Endothelial cell of umbilical vein (primary cell): Measurements from ENCODE around the gene GFOD1. TPM values are rescaled to one million over a fixed set of nuclear protein-coding genes. Genes with fewer than 3 reads are reported as not detected.

ENCODE experiments used
- BruUV-seq: library from RNA; stranded (reverse); fragments of 400-500 nt; replicated peaks from 2 replicates; lab custom pipeline; 2021; lab: Mats Ljungman, UMichigan
- CTCF ChIA-PET: fragments of 300-600, 350-600 bp; sonication (Branson Sonifier 250); formaldehyde crosslinking; loops from one replicate; lab custom pipeline; 2021; ENCODE audit warnings: antibody characterized with exemption, inconsistent platforms; lab: Charles Lee
- POLR2A ChIA-PET: fragments of 300-600, 350-600 bp; sonication (Branson Sonifier 250); formaldehyde crosslinking; loops from one replicate; lab custom pipeline; 2021; ENCODE audit warnings: antibody characterized with exemption, inconsistent platforms; lab: Charles Lee
- DNase-seq: peaks from one replicate; pipeline ENCODE4 v3.0.0-alpha.2; 2011; ENCODE audit warnings: low read depth, low spot score
- FAIRE-seq: peaks from 2 replicates; lab custom pipeline; 2011; peaks lifted over from hg19 to GRCh38; lab: Jason Lieb, UNC
- H2AFZ ChIP-seq: 2 replicates; pipeline ENCODE4 v1.6.0; 2012; ENCODE audit warnings: low read depth, low read length, control low read depth, inconsistent platforms
- H3K27ac ChIP-seq: 2 replicates; pipeline ENCODE4 v1.5.1; 2011; ENCODE audit warnings: low read depth, mild to moderate bottlenecking, control low read depth, low read length, moderate library complexity; ENCODE audit not compliant: insufficient read depth
- H3K27me3 ChIP-seq, 2 experiments: 2 replicates each; pipeline versions ENCODE4 v1.6.0 to v1.6.1; 2011; ENCODE audit warnings: low read length in 2 of 2, mixed read lengths in 1 of 2; ENCODE audit not compliant: control insufficient read depth in 2 of 2, insufficient read depth in 2 of 2
- H3K36me3 ChIP-seq, 2 experiments: 2 replicates in 1 of 2; 3 replicates in 1 of 2; pipeline ENCODE4 v1.5.1; 2011; ENCODE audit warnings: low read length in 2 of 2, mild to moderate bottlenecking in 1 of 2, moderate library complexity in 1 of 2; ENCODE audit not compliant: control insufficient read depth in 2 of 2, insufficient read depth in 2 of 2; ENCODE audit errors: extremely low read depth in 1 of 2
- H3K4me1 ChIP-seq: 3 replicates; pipeline ENCODE4 v1.5.1; 2011; ENCODE audit warnings: mild to moderate bottlenecking, low read length; ENCODE audit not compliant: control insufficient read depth, insufficient read depth; ENCODE audit errors: extremely low read depth
- H3K4me2 ChIP-seq: 2 replicates; pipeline ENCODE4 v1.6.1; 2011; ENCODE audit warnings: low read length, control low read depth, mixed read lengths; ENCODE audit not compliant: insufficient read depth
- H3K4me3 ChIP-seq, 3 experiments: fragments of 200-600 bp in 1 of 3; sonication (generic), shearing (Covaris generic) in 1 of 3; replicated peaks in 1 of 3; 2 replicates each; pipeline ENCODE4 v1.5.1; 2011 to 2016; ENCODE audit warnings: control low read depth in 3 of 3, low read length in 3 of 3, mild to moderate bottlenecking in 2 of 3, inconsistent platforms in 1 of 3, low read depth in 1 of 3, moderate library complexity in 1 of 3; ENCODE audit not compliant: insufficient read depth in 1 of 3
- H3K79me2 ChIP-seq: 2 replicates; pipeline ENCODE4 v1.6.0; 2012; ENCODE audit warnings: low read length, inconsistent platforms; ENCODE audit not compliant: control insufficient read depth, insufficient read depth
- H3K9ac ChIP-seq: replicated peaks from 2 replicates; pipeline ENCODE3; 2011; ENCODE audit warnings: low read length, control low read depth; ENCODE audit not compliant: insufficient read depth; ENCODE audit errors: extremely low read depth
- H3K9me1 ChIP-seq: replicated peaks from 3 replicates; pipeline ENCODE4 v1.6.0; 2011; ENCODE audit warnings: mild to moderate bottlenecking, low read length; ENCODE audit not compliant: control insufficient read depth, insufficient read depth; ENCODE audit errors: extremely low read depth
- H3K9me3 ChIP-seq: replicated peaks from 2 replicates; pipeline ENCODE4 v1.5.1; 2012; ENCODE audit warnings: low read length, inconsistent platforms; ENCODE audit not compliant: control insufficient read depth, insufficient read depth
- H4K20me1 ChIP-seq: replicated peaks from 2 replicates; pipeline ENCODE3; 2011; ENCODE audit warnings: mild to moderate bottlenecking, low read length; ENCODE audit not compliant: control insufficient read depth, insufficient read depth; ENCODE audit errors: extremely low read depth
- EZH2 ChIP-seq: IDR thresholded peaks from 2 replicates; pipeline ENCODE4 v1.6.1; 2012; ENCODE audit warnings: borderline replicate concordance, low read depth, mild to moderate bottlenecking, moderate library complexity, low read length, inconsistent platforms; ENCODE audit not compliant: severe bottlenecking
- FOS ChIP-seq: IDR thresholded peaks from 2 replicates; pipeline ENCODE4 v1.6.1; 2011; ENCODE audit warnings: mild to moderate bottlenecking, low read length, moderate library complexity, borderline replicate concordance; ENCODE audit not compliant: insufficient read depth
- GATA2 ChIP-seq: IDR thresholded peaks from 2 replicates; pipeline ENCODE4 v1.7.0; 2011; ENCODE audit warnings: low read depth, mild to moderate bottlenecking, moderate library complexity, mixed read lengths, low read length; ENCODE audit not compliant: insufficient read length, insufficient read depth
- JUN ChIP-seq: IDR thresholded peaks from 2 replicates; pipeline ENCODE4 v1.6.1; 2011; ENCODE audit warnings: borderline replicate concordance, low read depth; ENCODE audit not compliant: insufficient read length, insufficient read depth
- MYC ChIP-seq: IDR thresholded peaks from one replicate; pipeline ENCODE4 v1.6.1; 2011; ENCODE audit warnings: mild to moderate bottlenecking, low read depth, low read length
- POLR2A ChIP-seq: IDR thresholded peaks from 2 replicates; pipeline ENCODE4 v1.6.1; 2012; ENCODE audit warnings: low read depth, mild to moderate bottlenecking, control low read depth, low read length
- POLR2AphosphoS5 ChIP-seq: IDR thresholded peaks from 2 replicates; pipeline ENCODE4 v1.6.1; 2012; ENCODE audit warnings: low read depth, mild to moderate bottlenecking, control low read depth, low read length, moderate library complexity; ENCODE audit not compliant: insufficient read depth
- dilution Hi-C: fragments of 300-500 bp; cut with MboI; formaldehyde crosslinking; loops from one replicate; pipeline ENCODE4 v1.15.0; 2019; ENCODE audit warnings: low sequenced_read_pairs; ENCODE audit not compliant: extremely low pct_ligation_motif_present
- intact Hi-C: fragments of 100-400 bp; cut with micrococcal nuclease; formaldehyde crosslinking; loops from one replicate; pipeline ENCODE4 v1.10.0; 2022
- polyA plus RNA-seq, 4 experiments: library from polyadenylated mRNA; depleted of rRNA in 3 of 4; stranded (reverse) in 3 of 4; unstranded in 1 of 4; fragments of >200 nt; gene quantifications; 2 replicates each; pipeline versions ENCODE4 v1.2.1 to v1.2.3, GENCODE V29; 2011 to 2012; ENCODE audit warnings: missing spikeins in 1 of 4
- total RNA-seq: library from RNA; stranded (reverse); gene quantifications from 2 replicates; pipeline ENCODE4 v1.2.3, GENCODE V29; 2021
- TF ChIP-seq, protein P1 (sequence below): IDR thresholded peaks from 2 replicates; pipeline ENCODE4 v1.6.1; 2011; ENCODE audit not compliant: insufficient read depth, insufficient read length
- TF ChIP-seq, protein P2 (sequence below), 2 donors: IDR thresholded peaks; 1 replicate in 1 of 2; 2 replicates in 1 of 2; pipeline ENCODE4 v1.5.1; 2011; ENCODE audit warnings: low read length in 2 of 2, mild to moderate bottlenecking in 2 of 2, moderate library complexity in 2 of 2, control low read depth in 1 of 2, inconsistent platforms in 1 of 2, low read depth in 1 of 2; ENCODE audit not compliant: insufficient read depth in 1 of 2; ENCODE audit errors: extremely low read depth in 1 of 2

Gene GFOD1
- total and polyA plus RNA-seq, 2 donors (not counting 3 experiments of a cell fraction or from before 2014, with no cell fraction given): 12.1 to 24.1 TPM

- FAIRE-seq (no peak), DNase-seq (no peak)
- no peak overlapping the region for H3K4me2 ChIP-seq
- no peak for TF ChIP-seq EZH2
- TF ChIP-seq, protein P1, sequence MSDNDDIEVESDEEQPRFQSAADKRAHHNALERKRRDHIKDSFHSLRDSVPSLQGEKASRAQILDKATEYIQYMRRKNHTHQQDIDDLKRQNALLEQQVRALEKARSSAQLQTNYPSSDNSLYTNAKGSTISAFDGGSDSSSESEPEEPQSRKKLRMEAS: no peak
- TF ChIP-seq JUN: no peak
- no peak for TF ChIP-seq POLR2AphosphoS5
- TF ChIP-seq, protein P2, sequence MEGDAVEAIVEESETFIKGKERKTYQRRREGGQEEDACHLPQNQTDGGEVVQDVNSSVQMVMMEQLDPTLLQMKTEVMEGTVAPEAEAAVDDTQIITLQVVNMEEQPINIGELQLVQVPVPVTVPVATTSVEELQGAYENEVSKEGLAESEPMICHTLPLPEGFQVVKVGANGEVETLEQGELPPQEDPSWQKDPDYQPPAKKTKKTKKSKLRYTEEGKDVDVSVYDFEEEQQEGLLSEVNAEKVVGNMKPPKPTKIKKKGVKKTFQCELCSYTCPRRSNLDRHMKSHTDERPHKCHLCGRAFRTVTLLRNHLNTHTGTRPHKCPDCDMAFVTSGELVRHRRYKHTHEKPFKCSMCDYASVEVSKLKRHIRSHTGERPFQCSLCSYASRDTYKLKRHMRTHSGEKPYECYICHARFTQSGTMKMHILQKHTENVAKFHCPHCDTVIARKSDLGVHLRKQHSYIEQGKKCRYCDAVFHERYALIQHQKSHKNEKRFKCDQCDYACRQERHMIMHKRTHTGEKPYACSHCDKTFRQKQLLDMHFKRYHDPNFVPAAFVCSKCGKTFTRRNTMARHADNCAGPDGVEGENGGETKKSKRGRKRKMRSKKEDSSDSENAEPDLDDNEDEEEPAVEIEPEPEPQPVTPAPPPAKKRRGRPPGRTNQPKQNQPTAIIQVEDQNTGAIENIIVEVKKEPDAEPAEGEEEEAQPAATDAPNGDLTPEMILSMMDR (IDR thresholded peaks at IDR 0.05; ENCODE audit: extremely low read depth in 1 of 2, insufficient read depth in 1 of 2, low read depth in 1 of 2, low read length in 2 of 2): no peak
- no peak for TF ChIP-seq GATA2
- no peak for TF ChIP-seq POLR2A
- TF ChIP-seq MYC: no peak
- no peak for TF ChIP-seq FOS
- BruUV-seq: no TSS peak
- H3K27me3 ChIP-seq: no peaks in the 10 kb centered on the region
- H4K20me1 ChIP-seq: no peaks in the 10 kb centered on the region
- no peak overlapping the region for H3K27ac ChIP-seq
- H3K9me1 ChIP-seq: no peaks in the 10 kb centered on the region
- H3K79me2 ChIP-seq: no peaks in the 10 kb centered on the region
- dilution Hi-C loops (no loop called here), intact Hi-C loops (loop anchor here (1.0 kb wide), 1 partner anchor 8 kb away; no protein-coding TSS in a partner anchor)
- ChIA-PET POLR2A (no interaction called here), CTCF (interaction anchor here (0.8 to 1.2 kb wide), 6 partner anchors 8 to 79 kb away, joined by 3 to 6 read pairs (median 4); partner anchors contain the start of genes GFOD1 and SIRT5)
- H3K4me1 ChIP-seq: peaks cover 13% of the 10 kb centered on the region
- H3K4me3 ChIP-seq: no peak overlapping the region
- H3K9ac ChIP-seq: no peak overlapping the region
- H3K9me3 ChIP-seq: no peaks in the 10 kb centered on the region
- H3K36me3 ChIP-seq: no peaks in the 10 kb centered on the region
- no peak overlapping the region for H2AFZ ChIP-seq
Observed at GRCh38 chr6:13495818-13496217, 8.4 kb upstream of the GFOD1 start.
